Esophagus muscularis mucosa (tissue), 4 donors: ENCODE results near the gene HOXC12. TPM values are rescaled to one million over a fixed set of nuclear protein-coding genes. Genes with fewer than 3 reads are reported as not detected.

Experiments used
- DNase-seq: peaks from one replicate; pipeline ENCODE4 v3.0.0-alpha.2; 2017; ENCODE audit errors: extremely low spot score
- H3K27ac ChIP-seq, 4 donors: fragments of 200-600 bp; sonication (generic); replicated peaks in 1 of 4; 1 replicate in 3 of 4; 2 replicates in 1 of 4; pipeline ENCODE4 v1.5.1; 2016 to 2019; ENCODE audit warnings: mild to moderate bottlenecking in 1 of 4
- H3K27me3 ChIP-seq, 4 donors: fragments of 200-600 bp; sonication (generic); one replicate each; pipeline versions ENCODE4 v1.5.1 to v1.6.0; 2016 to 2019
- H3K36me3 ChIP-seq, 4 donors: fragments of 200-600 bp; sonication (generic); one replicate each; pipeline ENCODE4 v1.5.1; 2016 to 2019
- H3K4me1 ChIP-seq, 4 donors: fragments of 200-600 bp; sonication (generic); one replicate each; pipeline ENCODE4 v1.5.1; 2016 to 2019
- H3K4me3 ChIP-seq, 4 donors: fragments of 200-600 bp; sonication (generic); 1 replicate in 2 of 4; 2 replicates in 2 of 4; pipeline ENCODE4 v1.5.1; 2016 to 2019; ENCODE audit warnings: mild to moderate bottlenecking in 4 of 4, moderate library complexity in 1 of 4
- H3K9me3 ChIP-seq, 4 donors: fragments of 200-600 bp; sonication (generic); 1 replicate in 3 of 4; 2 replicates in 1 of 4; pipeline ENCODE4 v1.5.1; 2016 to 2019
- CTCF ChIP-seq, 3 experiments: fragments of 200-600 bp in 2 of 3; fragments of 450-650 bp in 1 of 3; sonication (generic) in 2 of 3; IDR thresholded peaks; one replicate each; pipeline ENCODE4 v1.5.1; 2017 to 2019; ENCODE audit warnings: antibody characterized with exemption in 3 of 3, mild to moderate bottlenecking in 2 of 3, moderate library complexity in 1 of 3
- EP300 ChIP-seq: sonication (generic); formaldehyde crosslinking; IDR thresholded peaks from one replicate; pipeline ENCODE4 v1.6.1; 2017; ENCODE audit warnings: antibody characterized with exemption
- POLR2A ChIP-seq: fragments of 450-650 bp; IDR thresholded peaks from one replicate; pipeline ENCODE4 v1.6.1; 2017; ENCODE audit warnings: antibody characterized with exemption, moderate library complexity, mild to moderate bottlenecking, low read depth
- POLR2AphosphoS5 ChIP-seq, 2 donors: sonication (generic); formaldehyde crosslinking; IDR thresholded peaks; one replicate each; pipeline ENCODE4 v1.6.1; 2017; ENCODE audit warnings: antibody characterized with exemption in 2 of 2
- WGBS: methylation state at CpG from one replicate; pipeline ENCODE4 v1.1.5; 2018; 5-methylcytosine and 5-hydroxymethylcytosine counted together
- intact Hi-C: fragments of 100-400 bp; cut with DNase I; formaldehyde crosslinking; loops from one replicate; pipeline ENCODE4 v1.15.1; 2023
- total RNA-seq, 4 donors: library from RNA; depleted of rRNA; stranded (reverse); fragments of >200 nt; gene quantifications; one replicate each; pipeline versions ENCODE4 v1.1.0 to v1.2.1, GENCODE V29; 2016

Gene HOXC12
- total RNA-seq, 4 donors from 2014 or later, result not detected

GRCh38 chr12:53980802-53981496 is 26.2 kb downstream of the HOXC12 start:
- H3K9me3 ChIP-seq, result no peaks in the 10 kb centered on the region
- TF ChIP-seq CTCF (IDR thresholded peaks at IDR 0.05), result no peak
- TF ChIP-seq EP300, result no peak
- no peak for TF ChIP-seq POLR2AphosphoS5 (IDR thresholded peaks at IDR 0.05)
- no peak for TF ChIP-seq POLR2A
- 28% methylated on average over 15 of the region's 15 CpGs for WGBS
- H3K4me1 ChIP-seq, result peaks cover 10 to 26% (median 23%) of the 10 kb centered on the region in 4 donors
- no peak for DNase-seq
- H3K27ac ChIP-seq, result no peak overlapping the region
- H3K27me3 ChIP-seq, result peaks cover 21 to 100% (median 89%) of the 10 kb centered on the region in 4 donors
- no peak overlapping the region for H3K4me3 ChIP-seq
- intact Hi-C loops, result no loop called here
- no peaks in the 10 kb centered on the region for H3K36me3 ChIP-seq

GRCh38 chr12:53981634-53982565 is 27.2 kb downstream of the HOXC12 start:
- Histone ChIP-seq H3K4me1 (peaks cover 15 to 32% (median 29%) of the 10 kb centered on the region in 4 donors), H3K27me3 (peaks cover 21 to 100% (median 90%) of the 10 kb centered on the region in 4 donors), H3K36me3 (no peaks in the 10 kb centered on the region), H3K4me3 (no peak overlapping the region), H3K9me3 (no peaks in the 10 kb centered on the region), H3K27ac (no peak overlapping the region)
- no peak for DNase-seq
- 22% methylated on average over 28 of the region's 30 CpGs for WGBS
- intact Hi-C loops, result no loop called here
- TF ChIP-seq CTCF (IDR thresholded peaks at IDR 0.05) (no peak), EP300 (no peak), POLR2A (no peak), POLR2AphosphoS5 (IDR thresholded peaks at IDR 0.05) (no peak)

- intact Hi-C loops, result no loop called here
- no peak overlapping the region for H3K27ac ChIP-seq
- DNase-seq, result no peak
- 12% methylated on average over 24 of the region's 26 CpGs for WGBS
- no peak overlapping the region for H3K4me3 ChIP-seq
- no peaks in the 10 kb centered on the region for H3K9me3 ChIP-seq
- no peaks in the 10 kb centered on the region for H3K36me3 ChIP-seq
- H3K4me1 ChIP-seq, result peaks cover 15 to 32% (median 29%) of the 10 kb centered on the region in 4 donors
- H3K27me3 ChIP-seq, result peaks cover 21 to 100% (median 91%) of the 10 kb centered on the region in 4 donors
- TF ChIP-seq POLR2A (no peak), CTCF (IDR thresholded peaks at IDR 0.05) (no peak), EP300 (no peak), POLR2AphosphoS5 (IDR thresholded peaks at IDR 0.05) (no peak)
These were observed 28.2 kb downstream of the HOXC12 start for GRCh38 chr12:53982648-53983567.

GRCh38 chr12:53983568-53983949 is 28.9 kb downstream of the HOXC12 start:
- Histone ChIP-seq H3K4me3 (no peak overlapping the region), H3K4me1 (peaks cover 15 to 32% (median 29%) of the 10 kb centered on the region in 4 donors), H3K27me3 (peaks cover 21 to 100% (median 91%) of the 10 kb centered on the region in 4 donors), H3K36me3 (no peaks in the 10 kb centered on the region), H3K9me3 (no peaks in the 10 kb centered on the region), H3K27ac (no peak overlapping the region)
- 4% methylated on average over 17 of the region's 17 CpGs for WGBS
- DNase-seq, result no peak
- TF ChIP-seq POLR2AphosphoS5 (IDR thresholded peaks at IDR 0.05), result no peak
- no peak for TF ChIP-seq CTCF (IDR thresholded peaks at IDR 0.05)
- no peak for TF ChIP-seq POLR2A
- no peak for TF ChIP-seq EP300
- intact Hi-C loops, result no loop called here
